Gastrocnemius medialis (tissue), 4 donors: ENCODE data around the gene CYTH1. TPM values are rescaled to one million over a fixed set of nuclear protein-coding genes. Genes with fewer than 3 reads are reported as not detected.
A peak's percentile ranks its signal among the peaks of the same experiment; 100 is the strongest.

Experiments
- ATAC-seq, 2 donors: fragments of 150-250 bp; one replicate each; pipeline ENCODE4 v1.9.1; 2016
- DNase-seq, 2 donors: peaks; one replicate each; pipeline ENCODE4 v3.0.0-alpha.2; 2019
- H3K27ac ChIP-seq, 4 donors: fragments of 200-600 bp; sonication (generic); 1 replicate in 1 of 4; 2 replicates in 3 of 4; pipeline ENCODE4 v1.5.1; 2016 to 2018; ENCODE audit warnings: mild to moderate bottlenecking in 2 of 4, moderate library complexity in 1 of 4
- H3K27me3 ChIP-seq, 3 donors: fragments of 200-600 bp; sonication (generic) in 2 of 3; 1 replicate in 1 of 3; 2 replicates in 2 of 3; pipeline versions ENCODE4 v1.5.1 to v1.6.0; 2016 to 2019; ENCODE audit warnings: mild to moderate bottlenecking in 1 of 3, moderate library complexity in 1 of 3
- H3K36me3 ChIP-seq, 2 donors: fragments of 200-600 bp; sonication (generic) in 1 of 2; one replicate each; pipeline ENCODE4 v1.5.1; 2017 to 2018
- H3K4me1 ChIP-seq, 2 donors: fragments of 200-600 bp; sonication (generic) in 1 of 2; one replicate each; pipeline ENCODE4 v1.5.1; 2016 to 2017; ENCODE audit warnings: mild to moderate bottlenecking in 2 of 2
- H3K4me3 ChIP-seq, 4 donors: fragments of 200-600 bp; sonication (generic) in 3 of 4; 1 replicate in 1 of 4; 2 replicates in 3 of 4; pipeline ENCODE4 v1.5.1; 2016 to 2019; ENCODE audit warnings: mild to moderate bottlenecking in 2 of 4
- H3K9me3 ChIP-seq, 3 donors: fragments of 200-600 bp; sonication (generic) in 2 of 3; 1 replicate in 1 of 3; 2 replicates in 2 of 3; pipeline ENCODE4 v1.5.1; 2016 to 2019
- CTCF ChIP-seq, 5 experiments: fragments of 450-650 bp in 3 of 5; fragments of 200-600 bp in 2 of 5; sonication (generic) in 2 of 5; IDR thresholded peaks in 4 of 5; conservative IDR thresholded peaks in 1 of 5; 1 replicate in 4 of 5; 2 replicates in 1 of 5; pipeline ENCODE4 v1.5.1; 2016 to 2019; ENCODE audit warnings: antibody characterized with exemption in 5 of 5, mild to moderate bottlenecking in 3 of 5, moderate library complexity in 3 of 5
- POLR2A ChIP-seq, 2 donors: fragments of 450-650 bp; IDR thresholded peaks; one replicate each; pipeline ENCODE4 v1.6.1; 2017; ENCODE audit warnings: antibody characterized with exemption in 2 of 2, mild to moderate bottlenecking in 2 of 2, moderate library complexity in 2 of 2
- in situ Hi-C, 4 donors: fragments of 200-750 bp; cut with MboI; loops; one replicate each; pipeline versions ENCODE4 v1.15.0 to v1.8.0; 2017; ENCODE audit warnings: low sequenced_read_pairs in 4 of 4
- intact Hi-C: fragments of 100-400 bp; cut with DNase I; formaldehyde crosslinking; loops from one replicate; pipeline ENCODE4 v1.15.1; 2023; ENCODE audit warnings: low total_unique reads
- total RNA-seq, 4 donors: library from RNA; depleted of rRNA; stranded (reverse); fragments of >200 nt; gene quantifications; one replicate each; pipeline versions ENCODE4 v1.1.0 to v1.2.3, GENCODE V29; 2016

Gene CYTH1
- total RNA-seq, 4 donors from 2014 or later, result 24.7 to 43.7 (median 32.4) TPM

- DNase-seq (no peak), ATAC-seq (no peak)
- in situ Hi-C loops (loop anchor here in 2 of 4 donors (25.0 kb wide), 1 partner anchor 328 kb away; no protein-coding TSS in a partner anchor), intact Hi-C loops (no loop called here)
- Histone ChIP-seq H3K4me1 (peaks cover 3 to 9% of the 10 kb centered on the region in 2 donors), H3K4me3 (no peak overlapping the region), H3K27me3 (no peaks in the 10 kb centered on the region), H3K27ac (no peak overlapping the region), H3K9me3 (no peaks in the 10 kb centered on the region), H3K36me3 (peaks cover 0 to 96% of the 10 kb centered on the region in 2 donors)
- TF ChIP-seq POLR2A (IDR thresholded peaks at IDR 0.05) (no peak), CTCF (IDR thresholded peaks at IDR 0.05 in 4 of 5, conservative IDR thresholded peaks at IDR 0.05 in 1 of 5) (no peak)
These were observed 33.6 kb upstream of the CYTH1 start for GRCh38 chr17:78815696-78816095.

GRCh38 chr17:78812855-78813254, 30.8 kb upstream of the CYTH1 start:
- DNase-seq (no peak), ATAC-seq (peak; percentile 61 to 62)
- Histone ChIP-seq H3K4me1 (peaks cover 3 to 9% of the 10 kb centered on the region in 2 donors), H3K36me3 (peaks cover 3 to 95% of the 10 kb centered on the region in 2 donors), H3K9me3 (no peaks in the 10 kb centered on the region), H3K4me3 (no peak overlapping the region), H3K27ac (peak overlapping the region in 3 of 4 donors; percentile 45 to 59 (median 49)), H3K27me3 (no peaks in the 10 kb centered on the region)
- no peak for TF ChIP-seq CTCF (IDR thresholded peaks at IDR 0.05 in 4 of 5, conservative IDR thresholded peaks at IDR 0.05 in 1 of 5)
- TF ChIP-seq POLR2A (IDR thresholded peaks at IDR 0.05), result no peak
- intact Hi-C loops (no loop called here), in situ Hi-C loops (loop anchor here in 2 of 4 donors (25.0 kb wide), 1 partner anchor 326 kb away; no protein-coding TSS in a partner anchor)

- H3K4me3 ChIP-seq, result no peak overlapping the region
- H3K9me3 ChIP-seq, result no peaks in the 10 kb centered on the region
- DNase-seq (no peak), ATAC-seq (no peak)
- intact Hi-C loops (no loop called here), in situ Hi-C loops (loop anchor here (10.0 to 25.0 kb wide), 2 partner anchors 313 to 321 kb away; no protein-coding TSS in a partner anchor)
- H3K36me3 ChIP-seq, result peaks cover 9 to 87% of the 10 kb centered on the region in 2 donors
- peaks cover 2 to 5% of the 10 kb centered on the region in 2 donors for H3K4me1 ChIP-seq
- TF ChIP-seq POLR2A (IDR thresholded peaks at IDR 0.05) (no peak), CTCF (IDR thresholded peaks at IDR 0.05 in 4 of 5, conservative IDR thresholded peaks at IDR 0.05 in 1 of 5) (no peak)
- no peak overlapping the region for H3K27ac ChIP-seq
- H3K27me3 ChIP-seq, result no peaks in the 10 kb centered on the region
These were observed 26.1 kb upstream of the CYTH1 start for GRCh38 chr17:78808163-78808562.

GRCh38 chr17:78806451-78806850, 24.4 kb upstream of the CYTH1 start:
- H3K27me3 ChIP-seq, result no peaks in the 10 kb centered on the region
- intact Hi-C loops, result no loop called here
- TF ChIP-seq CTCF (IDR thresholded peaks at IDR 0.05 in 4 of 5, conservative IDR thresholded peaks at IDR 0.05 in 1 of 5), result no peak
- TF ChIP-seq POLR2A (IDR thresholded peaks at IDR 0.05), result no peak
- H3K4me1 ChIP-seq, result peaks cover 0 to 3% of the 10 kb centered on the region in 2 donors
- in situ Hi-C loops, result loop anchor here (10.0 to 25.0 kb wide), 2 partner anchors 312 to 319 kb away; no protein-coding TSS in a partner anchor
- no peak overlapping the region for H3K4me3 ChIP-seq
- peak overlapping the region in 2 of 4 donors; percentile 27 to 57 for H3K27ac ChIP-seq
- H3K36me3 ChIP-seq, result peaks cover 12 to 82% of the 10 kb centered on the region in 2 donors
- no peaks in the 10 kb centered on the region for H3K9me3 ChIP-seq
- ATAC-seq, result no peak
- no peak for DNase-seq
